ENCODE results near the gene NEDD4. TPM values are rescaled to one million over a fixed set of nuclear protein-coding genes. Genes with fewer than 3 reads are reported as not detected.
A peak's percentile ranks its signal among the peaks of the same experiment; 100 is the strongest.

Gene NEDD4
- total RNA-seq, 1 experiment from 2014 or later, result 56.8 TPM

DNA sequence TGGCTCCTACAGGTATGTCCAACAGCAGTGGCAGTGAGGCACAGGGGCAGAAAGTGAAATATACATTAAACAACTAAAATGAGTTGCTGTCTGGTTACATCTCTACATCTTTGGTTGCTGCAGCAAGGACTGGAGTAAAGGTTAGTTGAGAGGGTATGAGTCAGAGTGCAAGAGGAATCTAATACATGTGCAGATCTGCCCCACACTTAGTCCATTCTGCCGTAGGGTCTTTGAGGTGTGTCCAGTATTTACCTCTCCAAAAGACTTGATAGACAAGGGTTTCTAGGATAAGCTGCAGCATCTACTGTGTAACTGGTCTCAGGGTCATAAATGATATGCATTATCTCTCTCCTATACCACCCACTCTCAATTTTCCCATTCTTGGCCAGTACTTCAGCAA lies 6.2 kb upstream of the NEDD4 start:
- Mint-ChIP-seq H3K27me3 (ENCODE audit: unreplicated experiment) (no peaks in the 10 kb centered on the region), H3K4me1 (ENCODE audit: low read depth, unreplicated experiment) (peaks cover 50% of the 10 kb centered on the region), H3K4me3 (ENCODE audit: low read depth, unreplicated experiment) (no peak overlapping the region), H3K36me3 (ENCODE audit: insufficient read depth, unreplicated experiment) (peaks cover 10% of the 10 kb centered on the region), H3K9me3 (ENCODE audit: low read depth, unreplicated experiment) (peaks cover 2% of the 10 kb centered on the region), H3K27ac (ENCODE audit: unreplicated experiment) (peak overlapping the region; percentile 24)
- no peak for DNase-seq
- intact Hi-C loops (cut with micrococcal nuclease; ENCODE audit: unreplicated experiment), result no loop called here
- BruUV-seq (replicated peaks), result no TSS peak
- TF ChIP-seq, protein P1, sequence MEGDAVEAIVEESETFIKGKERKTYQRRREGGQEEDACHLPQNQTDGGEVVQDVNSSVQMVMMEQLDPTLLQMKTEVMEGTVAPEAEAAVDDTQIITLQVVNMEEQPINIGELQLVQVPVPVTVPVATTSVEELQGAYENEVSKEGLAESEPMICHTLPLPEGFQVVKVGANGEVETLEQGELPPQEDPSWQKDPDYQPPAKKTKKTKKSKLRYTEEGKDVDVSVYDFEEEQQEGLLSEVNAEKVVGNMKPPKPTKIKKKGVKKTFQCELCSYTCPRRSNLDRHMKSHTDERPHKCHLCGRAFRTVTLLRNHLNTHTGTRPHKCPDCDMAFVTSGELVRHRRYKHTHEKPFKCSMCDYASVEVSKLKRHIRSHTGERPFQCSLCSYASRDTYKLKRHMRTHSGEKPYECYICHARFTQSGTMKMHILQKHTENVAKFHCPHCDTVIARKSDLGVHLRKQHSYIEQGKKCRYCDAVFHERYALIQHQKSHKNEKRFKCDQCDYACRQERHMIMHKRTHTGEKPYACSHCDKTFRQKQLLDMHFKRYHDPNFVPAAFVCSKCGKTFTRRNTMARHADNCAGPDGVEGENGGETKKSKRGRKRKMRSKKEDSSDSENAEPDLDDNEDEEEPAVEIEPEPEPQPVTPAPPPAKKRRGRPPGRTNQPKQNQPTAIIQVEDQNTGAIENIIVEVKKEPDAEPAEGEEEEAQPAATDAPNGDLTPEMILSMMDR (IDR thresholded peaks at IDR 0.05; ENCODE audit: unreplicated experiment), result no peak
- CTCF ChIA-PET, result interaction anchor here (0.6 kb wide), 1 partner anchor 19 kb away, joined by 3 read pairs; no protein-coding TSS in a partner anchor

DNA sequence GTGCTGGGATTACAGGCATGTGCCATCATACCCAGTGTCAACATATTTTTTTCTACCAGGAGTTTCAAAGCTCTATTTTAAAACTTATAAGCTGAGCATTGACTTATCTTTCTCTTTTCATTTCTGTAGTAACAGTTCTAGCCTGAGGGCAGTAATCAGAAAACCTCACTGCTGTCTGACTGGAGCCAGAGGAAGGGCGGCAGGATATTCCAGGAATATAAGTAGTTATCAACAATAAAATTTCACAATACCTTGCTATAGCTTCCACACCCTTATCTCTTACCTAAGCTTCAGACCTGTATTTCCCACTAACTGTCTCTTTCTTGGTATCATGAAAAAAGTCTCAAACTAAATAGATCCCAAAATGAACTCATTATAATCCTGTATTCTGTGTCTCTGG lies 5.1 kb upstream of the NEDD4 start:
- peaks cover 50% of the 10 kb centered on the region for H3K4me1 Mint-ChIP-seq (ENCODE audit: low read depth, unreplicated experiment)
- intact Hi-C loops (cut with micrococcal nuclease; ENCODE audit: unreplicated experiment), result no loop called here
- no peaks in the 10 kb centered on the region for H3K27me3 Mint-ChIP-seq (ENCODE audit: unreplicated experiment)
- H3K36me3 Mint-ChIP-seq (ENCODE audit: insufficient read depth, unreplicated experiment), result peaks cover 22% of the 10 kb centered on the region
- no peak for DNase-seq
- H3K9me3 Mint-ChIP-seq (ENCODE audit: low read depth, unreplicated experiment), result peaks cover 2% of the 10 kb centered on the region
- CTCF ChIA-PET, result no interaction called here
- no TSS peak for BruUV-seq (replicated peaks)
- H3K4me3 Mint-ChIP-seq (ENCODE audit: low read depth, unreplicated experiment), result no peak overlapping the region
- TF ChIP-seq, protein P1 (IDR thresholded peaks at IDR 0.05; ENCODE audit: unreplicated experiment), result no peak
- peak overlapping the region; percentile 26 for H3K27ac Mint-ChIP-seq (ENCODE audit: unreplicated experiment)

DNA sequence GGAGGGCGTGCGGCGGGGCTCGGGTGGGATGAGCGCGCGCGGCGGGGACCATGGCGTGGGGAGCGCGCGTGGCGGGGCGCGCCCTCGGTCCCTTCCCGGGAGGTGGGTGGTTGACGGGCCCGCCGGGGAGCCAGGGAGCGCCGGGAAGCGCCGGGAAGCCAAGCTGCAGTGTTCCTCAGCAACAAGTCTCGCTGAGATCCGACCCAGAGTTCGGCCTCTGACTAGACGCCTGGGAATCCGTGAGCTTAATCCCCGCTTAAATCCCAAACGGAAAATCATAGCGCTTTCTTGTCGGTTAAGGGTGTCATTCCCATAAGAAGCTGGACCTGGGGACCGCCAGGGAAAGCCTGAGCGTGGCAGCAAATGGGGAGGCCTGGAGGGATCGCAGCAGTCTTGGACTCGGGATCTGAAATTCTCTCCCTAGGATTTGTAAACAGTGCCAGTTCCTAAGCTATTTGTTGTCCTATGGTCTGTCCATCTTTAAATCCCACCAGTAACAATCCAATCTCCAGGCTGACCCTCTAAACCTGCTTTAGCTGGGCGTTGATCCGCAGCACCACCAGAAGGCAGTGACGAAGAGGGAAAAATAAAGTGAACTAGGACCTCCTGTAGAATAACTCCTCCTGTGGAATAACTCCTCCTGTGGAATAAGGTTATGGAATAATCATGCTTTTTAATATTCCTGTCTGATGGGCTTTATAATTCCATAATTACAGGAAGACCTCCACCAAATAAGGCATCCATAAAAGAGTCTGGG lies 570 bp upstream of the NEDD4 start:
- Mint-ChIP-seq H3K9me3 (ENCODE audit: low read depth, unreplicated experiment) (no peaks in the 10 kb centered on the region), H3K36me3 (ENCODE audit: insufficient read depth, unreplicated experiment) (peaks cover 62% of the 10 kb centered on the region), H3K4me3 (ENCODE audit: low read depth, unreplicated experiment) (peak overlapping the region; percentile 89), H3K27ac (ENCODE audit: unreplicated experiment) (peak overlapping the region; percentile 86), H3K27me3 (ENCODE audit: unreplicated experiment) (no peaks in the 10 kb centered on the region), H3K4me1 (ENCODE audit: low read depth, unreplicated experiment) (peaks cover 50% of the 10 kb centered on the region)
- CTCF ChIA-PET, result interaction anchor here (0.5 to 1.2 kb wide), 5 partner anchors 42 to 76 kb away, joined by 3 to 5 read pairs (median 3); no protein-coding TSS in a partner anchor
- intact Hi-C loops (cut with micrococcal nuclease; ENCODE audit: unreplicated experiment), result loop anchor here (1.0 to 5.0 kb wide), 3 partner anchors 46 to 253 kb away; no protein-coding TSS in a partner anchor
- TF ChIP-seq, protein P1 (IDR thresholded peaks at IDR 0.05; ENCODE audit: unreplicated experiment), result no peak
- no TSS peak for BruUV-seq (replicated peaks)
- DNase-seq, result no peak

DNA sequence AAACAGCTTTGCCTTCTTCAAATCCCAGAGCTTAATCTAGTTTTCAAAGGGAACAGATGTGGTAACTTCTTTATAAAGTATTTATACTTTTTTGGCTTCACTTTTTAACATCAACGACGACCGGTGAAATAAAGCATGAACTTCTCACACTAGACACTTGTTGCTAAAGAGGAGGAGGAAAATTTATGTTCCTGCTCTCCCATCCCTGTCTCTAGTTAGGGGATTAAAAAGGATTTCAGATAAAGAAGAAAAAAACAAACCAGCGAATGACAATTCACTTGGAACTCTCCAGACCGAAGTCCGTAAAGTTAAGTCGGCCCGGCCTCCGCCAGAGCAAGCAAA lies 672 bp downstream of the NEDD4 start:
- TF ChIP-seq, protein P1 (IDR thresholded peaks at IDR 0.05; ENCODE audit: unreplicated experiment), result no peak
- H3K36me3 Mint-ChIP-seq (ENCODE audit: insufficient read depth, unreplicated experiment), result peaks cover 67% of the 10 kb centered on the region
- intact Hi-C loops (cut with micrococcal nuclease; ENCODE audit: unreplicated experiment), result loop anchor here (5.0 kb wide), 2 partner anchors 75 to 255 kb away; no protein-coding TSS in a partner anchor
- no peaks in the 10 kb centered on the region for H3K9me3 Mint-ChIP-seq (ENCODE audit: low read depth, unreplicated experiment)
- peaks cover 41% of the 10 kb centered on the region for H3K4me1 Mint-ChIP-seq (ENCODE audit: low read depth, unreplicated experiment)
- no TSS peak for BruUV-seq (replicated peaks)
- CTCF ChIA-PET, result interaction anchor here (0.7 to 1.3 kb wide), 4 partner anchors 47 to 190 kb away, joined by 3 to 4 read pairs (median 3); no protein-coding TSS in a partner anchor
- DNase-seq, result no peak
- H3K4me3 Mint-ChIP-seq (ENCODE audit: low read depth, unreplicated experiment), result peak overlapping the region; percentile 89
- no peaks in the 10 kb centered on the region for H3K27me3 Mint-ChIP-seq (ENCODE audit: unreplicated experiment)
- H3K27ac Mint-ChIP-seq (ENCODE audit: unreplicated experiment), result peak overlapping the region; percentile 86
